ENCODE results near the gene RAB12. TPM values are rescaled to one million over a fixed set of nuclear protein-coding genes. Genes with fewer than 3 reads are reported as not detected.

RAB12 gene
- total RNA-seq, 3 donors from 2014 or later = 46.5 to 64.0 (median 55.0) TPM

- no peaks in the 10 kb centered on the region for H3K27me3 ChIP-seq
- TF ChIP-seq POLR2A (IDR thresholded peaks at IDR 0.05) = no peak
- no peak for TF ChIP-seq CTCF (IDR thresholded peaks at IDR 0.05)
- TF ChIP-seq POLR2AphosphoS5 (IDR thresholded peaks at IDR 0.05) = no peak
- H3K4me1 ChIP-seq = no peaks in the 10 kb centered on the region
- H3K36me3 ChIP-seq = no peaks in the 10 kb centered on the region
- intact Hi-C loops (cut with DNase I; ENCODE audit: low total_unique reads) = no loop called here
- no peak overlapping the region for H3K27ac ChIP-seq
- no peaks in the 10 kb centered on the region for H3K9me3 ChIP-seq
- no peak for DNase-seq (ENCODE audit: low spot score in 2 of 2)
- no peak overlapping the region for H3K4me3 ChIP-seq
Measured at GRCh38 chr18:8630546-8630945, 21.3 kb downstream of the RAB12 start.

GRCh38 chr18:8631265-8631664 is 22.0 kb downstream of the RAB12 start:
- Histone ChIP-seq H3K27me3 (no peaks in the 10 kb centered on the region), H3K27ac (no peak overlapping the region), H3K4me3 (no peak overlapping the region), H3K9me3 (no peaks in the 10 kb centered on the region), H3K4me1 (no peaks in the 10 kb centered on the region), H3K36me3 (no peaks in the 10 kb centered on the region)
- TF ChIP-seq CTCF (IDR thresholded peaks at IDR 0.05) = no peak
- TF ChIP-seq POLR2A (IDR thresholded peaks at IDR 0.05) = no peak
- TF ChIP-seq POLR2AphosphoS5 (IDR thresholded peaks at IDR 0.05) = no peak
- intact Hi-C loops (cut with DNase I; ENCODE audit: low total_unique reads) = no loop called here
- no peak for DNase-seq (ENCODE audit: low spot score in 2 of 2)

- DNase-seq (ENCODE audit: low spot score in 2 of 2) = no peak
- no peaks in the 10 kb centered on the region for H3K27me3 ChIP-seq
- TF ChIP-seq CTCF (IDR thresholded peaks at IDR 0.05) (no peak), POLR2AphosphoS5 (IDR thresholded peaks at IDR 0.05) (no peak), POLR2A (IDR thresholded peaks at IDR 0.05) (no peak)
- no peaks in the 10 kb centered on the region for H3K36me3 ChIP-seq
- no peaks in the 10 kb centered on the region for H3K4me1 ChIP-seq
- H3K4me3 ChIP-seq = no peak overlapping the region
- intact Hi-C loops (cut with DNase I; ENCODE audit: low total_unique reads) = no loop called here
- no peak overlapping the region for H3K27ac ChIP-seq
- H3K9me3 ChIP-seq = no peaks in the 10 kb centered on the region
Measured at GRCh38 chr18:8632386-8632785, 23.1 kb downstream of the RAB12 start.

GRCh38 chr18:8634508-8634907 is 25.3 kb downstream of the RAB12 start:
- intact Hi-C loops (cut with DNase I; ENCODE audit: low total_unique reads) = no loop called here
- H3K4me1 ChIP-seq = no peaks in the 10 kb centered on the region
- H3K36me3 ChIP-seq = no peaks in the 10 kb centered on the region
- no peak for DNase-seq (ENCODE audit: low spot score in 2 of 2)
- no peaks in the 10 kb centered on the region for H3K9me3 ChIP-seq
- no peak overlapping the region for H3K27ac ChIP-seq
- H3K4me3 ChIP-seq = no peak overlapping the region
- no peaks in the 10 kb centered on the region for H3K27me3 ChIP-seq
- no peak for TF ChIP-seq CTCF (IDR thresholded peaks at IDR 0.05)
- no peak for TF ChIP-seq POLR2A (IDR thresholded peaks at IDR 0.05)
- no peak for TF ChIP-seq POLR2AphosphoS5 (IDR thresholded peaks at IDR 0.05)

- no peak overlapping the region for H3K27ac ChIP-seq
- H3K9me3 ChIP-seq = no peaks in the 10 kb centered on the region
- no peaks in the 10 kb centered on the region for H3K4me1 ChIP-seq
- no peak overlapping the region for H3K4me3 ChIP-seq
- intact Hi-C loops (cut with DNase I; ENCODE audit: low total_unique reads) = no loop called here
- TF ChIP-seq POLR2AphosphoS5 (IDR thresholded peaks at IDR 0.05) = no peak
- TF ChIP-seq CTCF (IDR thresholded peaks at IDR 0.05) = no peak
- no peak for TF ChIP-seq POLR2A (IDR thresholded peaks at IDR 0.05)
- no peak for DNase-seq (ENCODE audit: low spot score in 2 of 2)
- H3K27me3 ChIP-seq = no peaks in the 10 kb centered on the region
- no peaks in the 10 kb centered on the region for H3K36me3 ChIP-seq
Measured at GRCh38 chr18:8635087-8635486, 25.9 kb downstream of the RAB12 start.

All from breast epithelium (tissue), 4 donors.